Left lobe of liver (tissue), 2 donors: ENCODE measurements around the gene THSD1. TPM values are rescaled to one million over a fixed set of nuclear protein-coding genes. Genes with fewer than 3 reads are reported as not detected.
"Not testable (repeated sequence)": the region's sequence is repeated elsewhere in the genome, so short reads cannot be mapped to it uniquely, and the experiment has no call there.

Source experiments
- ATAC-seq: fragments of 200-7000 bp; cut with Tn5 transposase; one replicate; pipeline ENCODE4 v1.9.1; 2020; ENCODE audit warnings: mild to moderate bottlenecking, moderate library complexity
- DNase-seq: peaks from one replicate; pipeline ENCODE4 v3.0.0-alpha.2; 2020; ENCODE audit warnings: low spot score
- total RNA-seq: library from RNA; stranded (reverse); gene quantifications from one replicate; pipeline ENCODE4 v1.2.1, GENCODE V29; 2021
- donor health status: DM: no; HTN: no; CAD: no; lungs with moderate emphysema.
- donor health status: DM: no; HTN: yes; CAD: no.

THSD1 gene
- total RNA-seq, 1 donor from 2014 or later: 0.88 TPM

DNA sequence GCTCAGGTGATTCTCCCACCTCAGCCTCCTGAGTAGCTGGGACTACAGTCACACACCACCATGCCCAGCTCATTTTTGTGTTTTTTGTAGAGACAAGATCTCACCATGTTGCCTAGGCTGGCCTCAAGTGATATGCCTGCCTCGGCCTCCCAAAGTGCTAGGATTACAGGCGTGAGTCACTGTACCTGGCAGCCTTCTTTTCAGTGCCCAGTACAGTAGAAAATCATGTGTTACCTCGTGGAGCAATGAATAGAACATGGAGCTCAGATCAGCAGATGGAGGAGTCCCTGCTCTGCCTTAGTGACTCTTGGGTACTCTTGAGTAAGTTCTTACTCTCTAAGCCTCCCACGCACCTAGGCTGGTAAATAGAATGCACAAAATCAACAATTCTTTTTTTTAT, 44.7 kb downstream of the THSD1 start:
- ATAC-seq: no peak

DNA sequence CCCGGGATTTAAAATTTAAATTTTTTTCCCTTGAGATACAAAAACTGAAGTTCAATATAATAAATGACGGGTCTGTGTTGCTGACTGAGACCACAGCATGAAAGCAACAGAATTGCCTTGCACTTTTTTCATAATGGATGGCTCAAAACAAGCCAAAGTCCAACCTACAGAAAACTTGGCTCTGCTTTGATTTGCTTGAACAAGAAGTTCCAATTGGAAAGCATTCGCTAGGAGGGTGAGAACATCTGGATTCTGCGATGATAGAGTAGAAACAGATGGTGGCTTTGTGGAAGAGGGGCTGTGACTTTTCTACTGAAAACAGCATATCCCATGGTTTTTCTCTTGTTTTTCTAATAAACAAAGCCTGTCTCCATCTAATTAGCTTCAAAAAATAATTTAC, 46.4 kb downstream of the THSD1 start:
- peak; percentile 91 for ATAC-seq

More for the DNA sequence above, 44.7 kb downstream of the THSD1 start:
- DNase-seq: no peak

DNA sequence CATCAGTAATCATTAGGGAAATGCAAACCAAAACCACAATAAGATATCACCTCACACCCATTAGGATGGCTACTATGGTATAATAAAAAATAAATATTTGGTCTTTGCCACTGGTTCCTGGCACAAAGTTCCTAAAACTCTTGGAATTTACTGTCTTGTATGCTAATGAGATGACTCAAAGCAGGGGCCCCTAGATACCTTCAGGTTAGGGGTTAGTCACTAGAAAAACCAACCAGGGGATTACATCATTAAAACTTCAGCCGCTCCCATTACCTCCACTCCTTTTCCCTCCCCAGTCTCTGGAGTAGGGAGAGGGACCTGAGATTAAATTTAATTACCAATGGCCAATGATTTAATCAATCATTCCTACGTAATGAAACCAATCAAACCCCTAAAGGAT, 49.6 kb downstream of the THSD1 start:
- DNase-seq: no peak
- ATAC-seq: no peak

More for the DNA sequence above, 46.4 kb downstream of the THSD1 start:
- no peak for DNase-seq

DNA sequence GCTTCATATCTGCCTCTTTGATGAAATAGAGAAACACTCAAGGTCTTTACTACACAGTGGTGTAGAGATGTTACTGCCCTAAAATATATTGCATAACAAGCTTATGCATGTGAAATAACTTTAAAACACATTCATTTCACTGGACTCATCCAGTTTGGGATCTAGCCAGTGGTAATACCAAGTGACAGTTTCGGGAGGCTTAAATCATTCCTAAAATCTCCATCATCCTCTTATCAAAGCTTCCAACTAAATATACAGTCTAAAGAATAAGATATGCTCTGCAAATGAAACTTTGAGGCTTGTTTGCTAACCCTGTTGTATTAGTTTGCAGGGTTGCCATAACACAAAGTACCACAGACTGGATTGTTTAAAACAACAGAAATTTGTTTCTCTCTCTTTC, 52.8 kb downstream of the THSD1 start:
- no peak for ATAC-seq
- DNase-seq: no peak

DNA sequence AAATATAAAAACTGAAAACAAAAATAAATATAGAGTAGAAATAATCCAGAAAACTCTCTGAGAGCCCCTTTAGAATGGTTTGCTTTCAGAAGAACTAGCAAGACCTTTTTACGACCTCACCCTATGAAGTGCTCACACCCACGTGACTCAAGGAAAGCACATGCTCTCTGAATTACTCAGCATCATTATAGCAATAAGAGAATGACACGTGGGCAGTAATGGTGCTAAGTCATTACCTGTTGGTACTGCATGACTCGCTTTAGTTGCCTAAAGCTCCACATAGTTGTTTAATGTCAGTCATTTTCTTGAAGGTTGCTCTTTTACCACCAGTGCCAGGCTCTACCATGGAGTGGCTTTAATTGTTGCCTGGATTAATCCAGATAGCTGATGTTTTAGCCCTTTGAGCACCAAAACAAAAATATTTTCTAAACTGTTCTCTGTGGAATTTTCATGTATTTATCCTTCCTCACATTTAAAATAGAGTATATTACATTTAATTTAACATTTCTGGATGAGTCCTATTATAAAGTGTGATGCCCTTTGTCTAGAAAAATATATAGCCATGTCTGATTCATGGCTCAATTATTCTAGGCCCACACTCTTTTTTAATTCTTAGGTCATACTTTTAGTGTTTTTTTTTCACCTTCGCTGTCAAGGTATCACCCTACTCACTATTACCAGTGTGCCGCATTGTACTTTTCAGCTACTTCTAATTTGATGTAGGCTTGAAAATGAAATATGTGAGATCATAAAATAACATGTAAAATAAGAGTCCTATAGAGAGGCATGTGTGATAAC, 56.8 kb downstream of the THSD1 start:
- no peak for DNase-seq
- no peak for ATAC-seq

DNA sequence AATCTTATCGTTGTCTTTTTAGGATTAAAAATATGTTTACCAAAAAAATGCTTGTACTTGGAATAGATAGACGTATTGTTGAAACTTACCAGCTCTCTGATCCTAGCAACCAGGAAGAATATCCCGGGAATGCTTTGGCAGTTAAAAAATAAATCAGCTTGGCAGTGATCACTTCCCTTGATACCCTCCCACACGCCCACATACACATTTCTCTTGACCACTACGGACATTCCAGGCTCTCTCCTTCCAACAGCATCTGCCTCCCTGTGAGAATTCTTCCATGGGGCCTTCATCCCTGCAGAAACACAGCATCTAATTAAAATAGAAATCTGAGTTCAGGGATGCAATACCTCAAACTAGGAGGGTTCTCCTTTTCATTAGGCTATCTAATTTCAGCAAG, 57.9 kb downstream of the THSD1 start:
- ATAC-seq: no peak
- no peak for DNase-seq

DNA sequence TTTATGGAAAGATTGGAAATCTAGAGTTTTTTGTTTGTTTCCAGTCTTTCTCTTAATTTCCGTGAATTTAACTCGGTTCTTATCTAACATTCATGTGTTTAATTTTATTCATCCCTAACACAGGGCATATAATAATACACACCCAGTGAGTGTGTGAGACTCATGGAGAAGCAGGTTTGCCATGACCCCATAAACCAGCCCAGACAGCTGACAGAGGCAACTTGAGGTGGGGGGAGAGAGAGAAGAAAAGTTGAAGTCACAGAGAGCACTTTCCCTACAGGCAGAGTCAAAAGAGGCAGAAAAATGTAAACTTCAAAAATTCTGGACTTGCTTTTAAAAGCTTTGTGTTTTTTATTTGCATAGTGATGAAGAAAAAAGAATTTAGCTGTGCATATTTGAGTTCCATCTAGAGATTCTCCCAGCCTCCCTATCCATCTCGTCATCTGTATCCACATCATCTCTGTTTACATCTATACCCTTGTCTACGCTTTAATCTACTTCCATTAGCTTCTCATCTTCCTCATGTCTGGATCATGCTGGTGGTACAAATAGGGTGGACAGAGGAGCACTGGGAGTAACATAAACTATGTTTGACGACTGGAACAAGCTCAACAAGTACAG, 60.2 kb downstream of the THSD1 start:
- ATAC-seq (no peak), DNase-seq (no peak)

DNA sequence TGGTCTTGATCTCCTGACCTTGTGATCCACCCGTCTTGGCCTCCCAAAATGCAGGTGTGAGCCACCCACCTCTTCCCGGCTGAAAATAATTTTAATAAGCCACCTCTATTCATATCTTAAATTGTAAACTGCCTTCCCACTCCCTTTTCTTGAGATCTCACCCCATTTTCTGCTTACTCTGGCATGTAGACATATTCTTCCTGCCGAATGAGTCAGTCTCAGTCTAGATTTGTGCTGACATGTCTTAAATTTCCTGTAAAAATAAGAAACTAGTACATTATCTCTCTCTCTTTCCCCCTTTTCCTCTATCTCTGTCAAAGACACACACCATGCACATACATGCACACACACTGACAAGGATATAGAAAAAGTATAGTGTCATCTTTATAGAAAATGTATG, 60.9 kb downstream of the THSD1 start:
- DNase-seq (no peak), ATAC-seq (no peak)

DNA sequence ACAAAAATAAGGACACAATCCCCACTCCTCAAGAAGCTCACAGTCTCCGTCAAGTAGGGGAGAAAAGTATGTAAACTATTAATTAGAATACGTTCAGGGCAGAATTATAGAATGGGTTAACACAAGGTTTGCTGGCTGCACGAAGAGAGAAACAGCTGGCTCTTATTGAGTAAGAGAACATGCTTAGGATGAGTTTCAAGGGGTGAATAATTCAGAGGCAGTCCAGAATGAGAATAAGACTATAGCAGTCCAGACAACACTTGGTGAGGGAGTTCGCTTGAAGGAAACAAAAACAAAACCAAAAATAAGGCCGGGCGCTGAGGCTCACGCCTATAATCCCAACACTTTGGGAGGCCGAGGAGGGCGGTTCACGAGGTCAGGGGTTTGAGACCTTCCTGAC, 61.9 kb downstream of the THSD1 start:
- no peak for DNase-seq
- no peak for ATAC-seq

DNA sequence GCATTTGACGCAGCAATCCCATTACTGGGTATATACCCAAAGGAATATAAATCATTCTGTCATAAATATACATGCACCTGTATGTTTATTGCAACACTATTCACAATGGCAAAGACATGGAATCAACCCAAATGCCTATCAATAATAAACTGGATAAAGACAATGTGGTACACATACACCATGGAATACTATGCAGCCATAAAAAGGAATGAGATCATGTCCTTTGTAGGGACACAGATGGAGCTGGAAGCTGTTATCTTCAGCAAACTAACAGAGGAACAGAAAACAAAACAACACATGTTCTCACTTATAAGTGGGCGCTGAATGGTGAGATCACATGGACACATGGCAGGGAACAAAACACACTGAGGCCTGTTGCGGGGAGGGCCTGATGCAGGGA, 63.8 kb downstream of the THSD1 start:
- DNase-seq, ATAC-seq: not testable (repeated sequence)

DNA sequence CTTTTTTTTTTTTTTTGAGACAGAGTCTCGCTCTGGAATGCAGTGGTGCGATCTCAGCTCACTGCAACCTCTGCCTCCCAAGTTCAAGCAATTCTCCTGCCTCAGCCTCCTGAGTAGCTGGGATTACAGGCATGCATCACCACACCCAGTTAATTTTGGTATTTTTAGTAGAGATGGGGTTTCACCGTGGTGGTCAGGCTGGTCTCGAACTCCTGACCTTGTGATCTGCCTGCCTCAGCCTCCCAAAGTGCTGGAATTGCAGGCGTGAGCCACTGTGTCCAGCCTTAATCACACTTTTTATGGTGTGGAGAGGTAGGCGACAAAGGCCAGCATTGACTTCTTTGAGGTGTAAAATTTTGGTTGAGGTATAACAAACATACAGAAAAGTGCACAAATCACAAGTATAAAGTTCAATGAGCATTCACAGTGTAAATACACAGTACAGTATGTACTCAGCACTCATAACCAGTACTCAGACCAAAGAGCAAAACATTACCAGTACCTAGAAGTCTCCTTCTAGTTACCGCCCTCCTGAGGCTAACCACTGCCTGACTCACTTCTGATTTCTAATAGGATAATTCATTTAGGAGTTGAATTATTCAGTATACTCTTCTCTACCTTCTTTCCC, 68.0 kb downstream of the THSD1 start:
- not testable (repeated sequence) for DNase-seq, ATAC-seq

DNA sequence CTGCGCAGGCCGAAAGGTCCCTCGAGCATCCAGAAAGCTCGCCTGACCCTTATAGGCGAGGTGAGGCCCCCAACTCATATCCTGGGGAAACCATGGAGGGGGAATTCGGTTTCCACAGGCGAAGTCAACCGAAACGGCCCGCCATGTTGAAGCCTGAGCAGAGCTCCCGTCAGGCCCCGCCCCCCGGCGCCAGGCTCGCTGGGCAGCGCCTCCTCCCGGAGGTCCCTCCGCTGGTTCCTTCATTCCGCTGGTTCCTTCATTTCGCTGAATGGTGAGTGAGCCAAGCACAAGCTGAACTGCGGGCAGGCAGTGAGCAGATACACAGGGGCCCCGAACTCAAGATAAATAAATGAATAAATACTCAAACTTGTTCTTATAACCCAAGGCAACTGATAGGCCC, 71.9 kb downstream of the THSD1 start:
- ATAC-seq, DNase-seq: not testable (repeated sequence)

DNA sequence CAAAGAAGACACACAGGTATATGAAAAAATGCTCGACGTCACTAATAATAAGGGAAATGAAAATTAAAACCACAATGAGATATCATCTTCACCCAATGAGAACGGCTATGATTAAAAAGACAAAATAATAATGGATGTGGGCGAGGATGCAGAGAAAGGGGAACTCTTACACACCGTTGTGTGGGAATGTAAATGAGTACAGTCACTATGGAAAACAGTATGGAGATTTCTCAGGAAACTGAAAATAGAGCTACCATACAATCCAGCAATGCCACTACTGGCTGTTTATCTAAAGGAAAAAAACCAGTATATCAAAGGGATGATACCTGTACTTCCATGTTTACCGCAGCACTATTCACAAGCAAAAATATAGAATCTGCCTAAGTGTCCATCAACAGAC, 74.1 kb downstream of the THSD1 start:
- ATAC-seq, DNase-seq: not testable (repeated sequence)

Other genes with a start within 250 kb of the THSD1 start
- gene NEK3, start 246.6 kb downstream of the THSD1 start, total RNA-seq: 3.8 TPM
- gene VPS36, start 44.5 kb upstream of the THSD1 start, total RNA-seq: 16.5 TPM
- 1.7 TPM for gene CKAP2, start 49.3 kb upstream of the THSD1 start, total RNA-seq
- 1.3 TPM for gene HNRNPA1L2, start 236.3 kb upstream of the THSD1 start, total RNA-seq
- 16.7 TPM for gene SUGT1, start 246.7 kb upstream of the THSD1 start, total RNA-seq